ENCODE data around the gene RNF220.

DNA sequence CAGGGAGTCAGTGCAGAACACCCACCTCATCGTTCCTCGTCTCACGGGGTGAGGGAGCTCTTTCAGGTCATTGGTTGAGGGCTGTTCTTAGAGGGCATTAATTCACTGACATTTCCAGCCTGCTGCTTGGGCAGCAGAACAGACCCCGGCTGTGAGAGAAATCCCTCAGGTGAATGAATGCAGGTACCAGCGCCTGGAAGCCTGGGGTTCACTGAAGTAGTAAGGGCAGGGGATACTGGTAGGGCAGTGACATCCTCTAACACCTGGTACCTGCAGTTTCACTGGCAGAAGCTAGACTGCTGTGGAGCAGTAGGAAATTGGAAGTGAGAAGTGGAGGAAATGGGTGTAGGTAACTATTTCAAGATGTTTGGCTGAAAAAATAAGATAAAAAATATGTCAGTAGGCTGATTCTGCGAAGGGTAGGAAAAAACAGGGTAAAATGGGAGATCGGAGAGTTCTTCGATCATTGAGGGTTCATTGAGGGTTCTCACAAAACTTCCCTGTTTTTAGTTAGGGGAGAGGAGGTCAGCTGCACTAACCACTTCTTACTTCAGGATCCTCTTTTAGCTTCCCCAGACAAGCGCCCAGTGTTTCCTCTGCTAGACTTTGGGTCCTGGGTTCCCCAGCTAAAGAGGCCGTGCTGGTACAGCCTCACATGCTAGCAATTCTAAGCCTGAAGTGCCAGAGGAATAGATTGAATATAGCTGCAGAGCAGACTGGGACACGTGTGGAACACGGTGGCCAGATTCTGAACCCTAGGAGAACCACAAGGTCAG is 55.2 kb downstream of the RNF220 start:
- TF ChIP-seq POLR2A (IDR thresholded peaks at IDR 0.05; ENCODE audit: low read depth, low read length) (no peak), TAF1 (IDR thresholded peaks at IDR 0.05; ENCODE audit: borderline replicate concordance, low read depth, low read length) (no peak), POLR2AphosphoS5 (IDR thresholded peaks at IDR 0.05; ENCODE audit: low read depth, low read length) (no peak)

All from GM12892 (cell line).